Progenitor cell of endocrine pancreas (in vitro differentiated cells): ENCODE results near the gene LRIG1. TPM values are rescaled to one million over a fixed set of nuclear protein-coding genes. Genes with fewer than 3 reads are reported as not detected.

Experiments used
- DNase-seq: peaks from one replicate; pipeline ENCODE4 v3.0.0; 2021; ENCODE audit warnings: low spot score; ENCODE audit not compliant: unreplicated experiment
- H3K27ac Mint-ChIP-seq: 2 replicates; pipeline ENCODE4 v1.8.0; 2021; ENCODE audit warnings: mild to moderate bottlenecking, moderate library complexity, mixed read lengths
- H3K27me3 Mint-ChIP-seq: 2 replicates; pipeline ENCODE4 v1.8.0; 2021; ENCODE audit warnings: mixed read lengths
- H3K36me3 Mint-ChIP-seq: 2 replicates; pipeline ENCODE4 v1.8.0; 2022; ENCODE audit warnings: mixed read lengths; ENCODE audit not compliant: insufficient read depth
- H3K4me1 Mint-ChIP-seq: 2 replicates; pipeline ENCODE4 v1.8.0; 2021; ENCODE audit warnings: low read depth, mixed read lengths
- H3K4me3 Mint-ChIP-seq: 2 replicates; pipeline ENCODE4 v1.8.0; 2021; ENCODE audit warnings: low read depth, mild to moderate bottlenecking, moderate library complexity, mixed read lengths
- H3K9me3 Mint-ChIP-seq: 2 replicates; pipeline ENCODE4 v1.8.0; 2021; ENCODE audit warnings: low read depth, mixed read lengths
- CTCF ChIP-seq: fragments of 200-600 bp; sonication (generic); IDR thresholded peaks from one replicate; pipeline ENCODE4 v1.5.0; 2021; ENCODE audit warnings: antibody characterized with exemption, mild to moderate bottlenecking; ENCODE audit not compliant: unreplicated experiment
- total RNA-seq: library from RNA; stranded (reverse); gene quantifications from 2 replicates; pipeline ENCODE4 v1.2.1, GENCODE V29; 2021

LRIG1 gene
- total RNA-seq, 1 donor from 2014 or later = 31.4 TPM

DNA sequence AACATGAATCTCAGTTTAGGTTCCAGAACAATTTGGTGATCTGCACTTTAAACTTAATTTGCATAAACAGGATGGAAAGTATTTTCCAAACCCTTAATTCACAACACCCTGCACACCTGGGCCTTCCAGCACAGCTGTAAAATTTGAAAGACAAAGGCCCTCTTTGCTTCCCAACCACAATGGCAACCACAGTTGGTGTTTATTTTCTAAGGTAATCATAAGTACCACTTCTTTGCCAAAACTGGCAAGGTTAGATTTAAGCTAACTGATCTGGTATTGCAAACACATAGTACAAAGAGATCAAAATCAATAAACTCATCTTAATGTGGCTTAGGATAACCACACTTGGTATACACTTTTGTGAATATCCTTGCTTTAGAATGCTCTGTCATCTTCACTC is 4.1 kb downstream of the LRIG1 start:
- Mint-ChIP-seq H3K4me1 (peaks cover 73% of the 10 kb centered on the region), H3K36me3 (no peaks in the 10 kb centered on the region), H3K27me3 (peaks cover 4% of the 10 kb centered on the region), H3K4me3 (no peak overlapping the region), H3K9me3 (no peaks in the 10 kb centered on the region), H3K27ac (no peak overlapping the region)
- DNase-seq = no peak
- no peak for TF ChIP-seq CTCF

DNA sequence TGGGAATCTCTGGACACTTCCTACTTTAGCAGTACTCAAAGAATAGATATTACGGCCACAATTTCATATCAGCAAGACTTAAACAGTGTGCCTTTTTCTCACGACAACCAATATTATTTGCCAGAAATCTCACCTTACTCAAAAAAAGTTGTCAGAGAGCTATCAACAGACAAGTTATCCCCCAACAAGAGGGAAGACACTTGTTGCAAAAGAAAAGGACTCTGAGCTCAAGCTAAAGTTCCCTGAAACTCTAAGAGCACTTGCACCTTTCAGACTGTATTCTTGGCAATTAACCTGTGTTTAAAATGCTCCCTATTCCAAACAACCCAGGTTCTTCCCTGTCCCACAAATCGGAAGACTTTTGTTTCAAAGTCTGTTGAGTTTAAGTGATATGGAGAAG is 4.5 kb downstream of the LRIG1 start:
- no peak for DNase-seq
- H3K4me3 Mint-ChIP-seq = no peak overlapping the region
- no peak for TF ChIP-seq CTCF
- H3K9me3 Mint-ChIP-seq = no peaks in the 10 kb centered on the region
- H3K4me1 Mint-ChIP-seq = peaks cover 71% of the 10 kb centered on the region
- peaks cover 3% of the 10 kb centered on the region for H3K27me3 Mint-ChIP-seq
- no peaks in the 10 kb centered on the region for H3K36me3 Mint-ChIP-seq
- no peak overlapping the region for H3K27ac Mint-ChIP-seq

- peak overlapping the region; percentile 3 for H3K4me3 Mint-ChIP-seq
- no peaks in the 10 kb centered on the region for H3K9me3 Mint-ChIP-seq
- peak overlapping the region; percentile 39 for H3K27ac Mint-ChIP-seq
- H3K36me3 Mint-ChIP-seq = no peaks in the 10 kb centered on the region
- no peak for DNase-seq
- peaks cover 73% of the 10 kb centered on the region for H3K4me1 Mint-ChIP-seq
- TF ChIP-seq CTCF = no peak
- H3K27me3 Mint-ChIP-seq = no peaks in the 10 kb centered on the region
Measured at GRCh38 chr3:66495668-66496045, 5.2 kb downstream of the LRIG1 start.

- no peak for DNase-seq
- no peaks in the 10 kb centered on the region for H3K27me3 Mint-ChIP-seq
- H3K4me1 Mint-ChIP-seq = peaks cover 78% of the 10 kb centered on the region
- H3K9me3 Mint-ChIP-seq = no peaks in the 10 kb centered on the region
- H3K4me3 Mint-ChIP-seq = no peak overlapping the region
- no peak for TF ChIP-seq CTCF
- H3K27ac Mint-ChIP-seq = peak overlapping the region; percentile 39
- no peaks in the 10 kb centered on the region for H3K36me3 Mint-ChIP-seq
Measured at GRCh38 chr3:66494959-66495667, 5.7 kb downstream of the LRIG1 start.

- H3K36me3 Mint-ChIP-seq = no peaks in the 10 kb centered on the region
Measured at GRCh38 chr3:66493458-66494099, 7.2 kb downstream of the LRIG1 start.

More at GRCh38 chr3:66493458-66494099, 7.2 kb downstream of the LRIG1 start:
- DNase-seq = no peak
- Mint-ChIP-seq H3K4me1 (peaks cover 65% of the 10 kb centered on the region), H3K4me3 (no peak overlapping the region), H3K27me3 (no peaks in the 10 kb centered on the region), H3K27ac (no peak overlapping the region), H3K9me3 (no peaks in the 10 kb centered on the region)
- TF ChIP-seq CTCF = no peak
